ENCODE results near the gene BCAS3. TPM values are rescaled to one million over a fixed set of nuclear protein-coding genes. Genes with fewer than 3 reads are reported as not detected.

The BCAS3 gene
- total RNA-seq, 1 donor from 2014 or later = 14.5 TPM

- H3K9me3 Mint-ChIP-seq (ENCODE audit: unreplicated experiment) = no peaks in the 10 kb centered on the region
Measured at GRCh38 chr17:61189968-61190367, 512.3 kb downstream of the BCAS3 start.

GRCh38 chr17:61196302-61196704 lies 518.7 kb downstream of the BCAS3 start:
- no peak overlapping the region for H3K4me3 Mint-ChIP-seq (ENCODE audit: unreplicated experiment)
- no peaks in the 10 kb centered on the region for H3K27me3 Mint-ChIP-seq (ENCODE audit: low read depth, unreplicated experiment)
- Histone ChIP-seq H3K4me2 (ENCODE audit: low read length) (peak overlapping the region; percentile 10), H3K36me3 (ENCODE audit: insufficient read depth, low read length) (no peaks in the 10 kb centered on the region), H3K79me2 (ENCODE audit: insufficient read depth, low read length) (no peaks in the 10 kb centered on the region), H3K4me3 (ENCODE audit: insufficient read depth, low read depth, low read length) (no peak overlapping the region), H3K9me3 (ENCODE audit: insufficient read depth, low read depth, low read length) (no peaks in the 10 kb centered on the region), H3K27ac (ENCODE audit: low read depth, low read length) (no peak overlapping the region), H4K20me1 (ENCODE audit: insufficient read depth, low read length) (no peaks in the 10 kb centered on the region), H3K27me3 (ENCODE audit: insufficient read depth, low read length) (no peaks in the 10 kb centered on the region), H3K9ac (ENCODE audit: low read length) (no peak overlapping the region), H2AFZ (ENCODE audit: low read depth, low read length) (no peak overlapping the region), H3K4me1 (ENCODE audit: insufficient read depth, low read length) (peaks cover 16% of the 10 kb centered on the region)
- H3K36me3 Mint-ChIP-seq (ENCODE audit: low read depth, unreplicated experiment) = peaks cover 2% of the 10 kb centered on the region
- FAIRE-seq (no peak), DNase-seq (ENCODE audit: low read depth) (no peak)
- TF ChIP-seq CTCF (IDR thresholded peaks at IDR 0.05; ENCODE audit: insufficient read depth, low read depth, low read length) (no peak), EZH2 (IDR thresholded peaks at IDR 0.05; ENCODE audit: insufficient read depth, low read length) (no peak)
- peaks cover 8% of the 10 kb centered on the region for H3K4me1 Mint-ChIP-seq (ENCODE audit: low read depth, unreplicated experiment)
- peaks cover 1% of the 10 kb centered on the region for H3K9me3 Mint-ChIP-seq (ENCODE audit: unreplicated experiment)
- no peak overlapping the region for H3K27ac Mint-ChIP-seq (ENCODE audit: unreplicated experiment)

More at GRCh38 chr17:61189968-61190367, 512.3 kb downstream of the BCAS3 start:
- Histone ChIP-seq H4K20me1 (ENCODE audit: insufficient read depth, low read length) (no peaks in the 10 kb centered on the region), H3K36me3 (ENCODE audit: insufficient read depth, low read length) (no peaks in the 10 kb centered on the region), H3K4me3 (ENCODE audit: insufficient read depth, low read depth, low read length) (no peak overlapping the region), H3K9ac (ENCODE audit: low read length) (no peak overlapping the region), H3K79me2 (ENCODE audit: insufficient read depth, low read length) (no peaks in the 10 kb centered on the region), H3K4me1 (ENCODE audit: insufficient read depth, low read length) (no peaks in the 10 kb centered on the region), H2AFZ (ENCODE audit: low read depth, low read length) (no peak overlapping the region), H3K9me3 (ENCODE audit: insufficient read depth, low read depth, low read length) (no peaks in the 10 kb centered on the region), H3K27ac (ENCODE audit: low read depth, low read length) (no peak overlapping the region), H3K4me2 (ENCODE audit: low read length) (no peak overlapping the region), H3K27me3 (ENCODE audit: insufficient read depth, low read length) (no peaks in the 10 kb centered on the region)
- Mint-ChIP-seq H3K27me3 (ENCODE audit: low read depth, unreplicated experiment) (no peaks in the 10 kb centered on the region), H3K4me1 (ENCODE audit: low read depth, unreplicated experiment) (no peaks in the 10 kb centered on the region), H3K4me3 (ENCODE audit: unreplicated experiment) (no peak overlapping the region), H3K27ac (ENCODE audit: unreplicated experiment) (no peak overlapping the region), H3K36me3 (ENCODE audit: low read depth, unreplicated experiment) (peaks cover 2% of the 10 kb centered on the region)
- no peak for DNase-seq (ENCODE audit: low read depth)
- FAIRE-seq = no peak
- TF ChIP-seq CTCF (IDR thresholded peaks at IDR 0.05; ENCODE audit: insufficient read depth, low read depth, low read length) (no peak), EZH2 (IDR thresholded peaks at IDR 0.05; ENCODE audit: insufficient read depth, low read length) (no peak)

- Mint-ChIP-seq H3K4me3 (ENCODE audit: unreplicated experiment) (no peak overlapping the region), H3K36me3 (ENCODE audit: low read depth, unreplicated experiment) (peaks cover 2% of the 10 kb centered on the region), H3K27ac (ENCODE audit: unreplicated experiment) (no peak overlapping the region), H3K27me3 (ENCODE audit: low read depth, unreplicated experiment) (no peaks in the 10 kb centered on the region), H3K9me3 (ENCODE audit: unreplicated experiment) (peaks cover 1% of the 10 kb centered on the region), H3K4me1 (ENCODE audit: low read depth, unreplicated experiment) (peaks cover 10% of the 10 kb centered on the region)
- DNase-seq (ENCODE audit: low read depth) = no peak
- Histone ChIP-seq H3K9ac (ENCODE audit: low read length) (no peak overlapping the region), H3K4me1 (ENCODE audit: insufficient read depth, low read length) (peaks cover 16% of the 10 kb centered on the region), H3K36me3 (ENCODE audit: insufficient read depth, low read length) (no peaks in the 10 kb centered on the region), H3K27ac (ENCODE audit: low read depth, low read length) (no peak overlapping the region), H4K20me1 (ENCODE audit: insufficient read depth, low read length) (no peaks in the 10 kb centered on the region), H3K4me3 (ENCODE audit: insufficient read depth, low read depth, low read length) (no peak overlapping the region), H2AFZ (ENCODE audit: low read depth, low read length) (no peak overlapping the region), H3K9me3 (ENCODE audit: insufficient read depth, low read depth, low read length) (no peaks in the 10 kb centered on the region), H3K79me2 (ENCODE audit: insufficient read depth, low read length) (no peaks in the 10 kb centered on the region), H3K27me3 (ENCODE audit: insufficient read depth, low read length) (no peaks in the 10 kb centered on the region), H3K4me2 (ENCODE audit: low read length) (peak overlapping the region; percentile 10)
- no peak for FAIRE-seq
- no peak for TF ChIP-seq EZH2 (IDR thresholded peaks at IDR 0.05; ENCODE audit: insufficient read depth, low read length)
- no peak for TF ChIP-seq CTCF (IDR thresholded peaks at IDR 0.05; ENCODE audit: insufficient read depth, low read depth, low read length)
Measured at GRCh38 chr17:61196799-61197198, 519.1 kb downstream of the BCAS3 start.
